Suprapubic skin (tissue), 4 donors: ENCODE measurements around the gene URI1. TPM values are rescaled to one million over a fixed set of nuclear protein-coding genes. Genes with fewer than 3 reads are reported as not detected.
A peak's percentile ranks its signal among the peaks of the same experiment; 100 is the strongest.

Experiments used
- DNase-seq, 2 donors: peaks; one replicate each; pipeline ENCODE4 v3.0.0-alpha.2; 2019; ENCODE audit warnings: low spot score in 2 of 2
- H3K27ac ChIP-seq: fragments of 200-600 bp; sonication (generic); one replicate; pipeline ENCODE4 v1.5.1; 2019
- H3K27me3 ChIP-seq: fragments of 200-600 bp; sonication (generic); one replicate; pipeline ENCODE4 v1.5.1; 2019
- H3K36me3 ChIP-seq: fragments of 200-600 bp; sonication (generic); one replicate; pipeline ENCODE4 v1.5.1; 2019
- H3K4me1 ChIP-seq: fragments of 200-600 bp; sonication (generic); one replicate; pipeline ENCODE4 v1.5.1; 2019
- H3K4me3 ChIP-seq: fragments of 200-600 bp; sonication (generic); one replicate; pipeline ENCODE4 v1.5.1; 2019; ENCODE audit warnings: mild to moderate bottlenecking
- H3K9me3 ChIP-seq: fragments of 200-600 bp; sonication (generic); one replicate; pipeline ENCODE4 v1.5.1; 2019
- CTCF ChIP-seq, 2 donors: fragments of 200-600 bp in 1 of 2; fragments of 450-650 bp in 1 of 2; sonication (generic) in 1 of 2; IDR thresholded peaks; one replicate each; pipeline ENCODE4 v1.5.1; 2016 to 2019; ENCODE audit warnings: antibody characterized with exemption in 2 of 2, mild to moderate bottlenecking in 1 of 2, moderate library complexity in 1 of 2
- EP300 ChIP-seq: sonication (generic); formaldehyde crosslinking; IDR thresholded peaks from one replicate; pipeline ENCODE4 v1.6.1; 2017; ENCODE audit warnings: antibody characterized with exemption
- POLR2A ChIP-seq, 2 donors: fragments of 450-650 bp; IDR thresholded peaks; one replicate each; pipeline ENCODE4 v1.6.1; 2017; ENCODE audit warnings: antibody characterized with exemption in 2 of 2, mild to moderate bottlenecking in 2 of 2, moderate library complexity in 2 of 2
- POLR2AphosphoS5 ChIP-seq, 3 donors: sonication (generic); formaldehyde crosslinking; IDR thresholded peaks; one replicate each; pipeline ENCODE4 v1.6.1; 2017; ENCODE audit warnings: antibody characterized with exemption in 3 of 3
- WGBS: methylation state at CpG from one replicate; pipeline ENCODE4 v1.1.5; 2018; 5-methylcytosine and 5-hydroxymethylcytosine counted together
- total RNA-seq, 4 donors: library from RNA; depleted of rRNA; stranded (reverse); fragments of >200 nt; gene quantifications; one replicate each; pipeline ENCODE4 v1.1.0, GENCODE V29; 2016

Gene URI1
- total RNA-seq, 4 donors from 2014 or later: 43.8 to 71.2 (median 58.8) TPM

GRCh38 chr19:29942404-29943261 is 594 bp downstream of the URI1 start:
- 2% methylated on average over 28 of the region's 79 CpGs for WGBS
- Histone ChIP-seq H3K27me3 (no peaks in the 10 kb centered on the region), H3K36me3 (no peaks in the 10 kb centered on the region), H3K4me3 (peak overlapping the region; percentile 92), H3K9me3 (no peaks in the 10 kb centered on the region), H3K4me1 (peaks cover 56% of the 10 kb centered on the region), H3K27ac (peak overlapping the region; percentile 91)
- peak in 1 of 2 donors; percentile 69 for DNase-seq
- TF ChIP-seq CTCF (IDR thresholded peaks at IDR 0.05): no peak
- TF ChIP-seq POLR2AphosphoS5 (IDR thresholded peaks at IDR 0.05): no peak
- no peak for TF ChIP-seq EP300
- TF ChIP-seq POLR2A (IDR thresholded peaks at IDR 0.05): no peak

- Histone ChIP-seq H3K27ac (no peak overlapping the region), H3K27me3 (no peaks in the 10 kb centered on the region), H3K36me3 (no peaks in the 10 kb centered on the region), H3K4me3 (peak overlapping the region; percentile 92), H3K9me3 (no peaks in the 10 kb centered on the region), H3K4me1 (peaks cover 62% of the 10 kb centered on the region)
- WGBS: 55% methylated on average over 8 of the region's 8 CpGs
- TF ChIP-seq EP300 (no peak), POLR2AphosphoS5 (IDR thresholded peaks at IDR 0.05) (no peak), CTCF (IDR thresholded peaks at IDR 0.05) (no peak), POLR2A (IDR thresholded peaks at IDR 0.05) (no peak)
- DNase-seq: no peak
Observed at GRCh38 chr19:29943615-29944014, 1.6 kb downstream of the URI1 start.

- TF ChIP-seq CTCF (IDR thresholded peaks at IDR 0.05) (no peak), EP300 (no peak), POLR2AphosphoS5 (IDR thresholded peaks at IDR 0.05) (no peak), POLR2A (IDR thresholded peaks at IDR 0.05) (no peak)
- H3K36me3 ChIP-seq: no peaks in the 10 kb centered on the region
- DNase-seq: no peak
- H3K4me1 ChIP-seq: peaks cover 62% of the 10 kb centered on the region
- no peak overlapping the region for H3K4me3 ChIP-seq
- H3K27ac ChIP-seq: peak overlapping the region; percentile 31
- H3K9me3 ChIP-seq: no peaks in the 10 kb centered on the region
- WGBS: 32% methylated on average over 8 of the region's 8 CpGs
- H3K27me3 ChIP-seq: no peaks in the 10 kb centered on the region
Observed at GRCh38 chr19:29944390-29945012, 2.5 kb downstream of the URI1 start.

- H3K27me3 ChIP-seq: no peaks in the 10 kb centered on the region
- 39% methylated on average over 1 of the region's 1 CpG for WGBS
- H3K27ac ChIP-seq: peak overlapping the region; percentile 31
- TF ChIP-seq POLR2AphosphoS5 (IDR thresholded peaks at IDR 0.05) (no peak), POLR2A (IDR thresholded peaks at IDR 0.05) (no peak), EP300 (no peak), CTCF (IDR thresholded peaks at IDR 0.05) (no peak)
- H3K4me1 ChIP-seq: peaks cover 62% of the 10 kb centered on the region
- no peaks in the 10 kb centered on the region for H3K9me3 ChIP-seq
- no peak for DNase-seq
- peak overlapping the region; percentile 13 for H3K4me3 ChIP-seq
- no peaks in the 10 kb centered on the region for H3K36me3 ChIP-seq
Observed at GRCh38 chr19:29945017-29945416, 3.0 kb downstream of the URI1 start.

- TF ChIP-seq CTCF (IDR thresholded peaks at IDR 0.05) (no peak), POLR2A (IDR thresholded peaks at IDR 0.05) (no peak), EP300 (no peak)
- H3K4me1 ChIP-seq: peaks cover 62% of the 10 kb centered on the region
- no peaks in the 10 kb centered on the region for H3K36me3 ChIP-seq
Observed at GRCh38 chr19:29945433-29945832, 3.4 kb downstream of the URI1 start.

More at GRCh38 chr19:29945433-29945832, 3.4 kb downstream of the URI1 start:
- Histone ChIP-seq H3K27me3 (no peaks in the 10 kb centered on the region), H3K4me3 (peak overlapping the region; percentile 13), H3K9me3 (no peaks in the 10 kb centered on the region), H3K27ac (peak overlapping the region; percentile 31)
- WGBS: 22% methylated on average over 4 of the region's 4 CpGs
- DNase-seq: no peak
